Naive B cell (primary cell): ENCODE results near the gene LONP1. TPM values are rescaled to one million over a fixed set of nuclear protein-coding genes. Genes with fewer than 3 reads are reported as not detected.

Experiments used
- ATAC-seq, 2 donors: fragments of 150-1000 bp; cut with Tn5 transposase; 2 replicates each; pipeline ENCODE4 v1.10.0; 2021; ENCODE audit warnings: low read depth in 2 of 2, mild to moderate bottlenecking in 2 of 2, moderate library complexity in 2 of 2
- DNase-seq: peaks from one replicate; pipeline ENCODE4 v3.0.0; 2022
- H3K27ac Mint-ChIP-seq, 6 donors: one replicate each; pipeline ENCODE4 v1.8.0; 2020 to 2022; ENCODE audit warnings: mild to moderate bottlenecking in 6 of 6, mixed read lengths in 6 of 6, moderate library complexity in 5 of 6, inconsistent platforms in 2 of 6
- H3K27me3 Mint-ChIP-seq, 3 donors: one replicate each; pipeline ENCODE4 v1.8.0; 2021 to 2022; ENCODE audit warnings: mixed read lengths in 3 of 3, mild to moderate bottlenecking in 1 of 3
- H3K36me3 Mint-ChIP-seq, 2 donors: one replicate each; pipeline ENCODE4 v1.8.0; 2020 to 2022; ENCODE audit warnings: mixed read lengths in 2 of 2, inconsistent platforms in 1 of 2, mild to moderate bottlenecking in 1 of 2
- H3K4me1 Mint-ChIP-seq, 3 donors: one replicate each; pipeline ENCODE4 v1.8.0; 2020 to 2022; ENCODE audit warnings: mixed read lengths in 3 of 3, inconsistent platforms in 1 of 3, mild to moderate bottlenecking in 1 of 3, moderate library complexity in 1 of 3
- H3K4me3 Mint-ChIP-seq, 8 donors: one replicate each; pipeline ENCODE4 v1.8.0; 2020 to 2022; ENCODE audit warnings: mild to moderate bottlenecking in 8 of 8, mixed read lengths in 8 of 8, moderate library complexity in 8 of 8, inconsistent platforms in 2 of 8
- H3K9me3 Mint-ChIP-seq, 7 donors: one replicate each; pipeline ENCODE4 v1.8.0; 2020 to 2022; ENCODE audit warnings: mixed read lengths in 7 of 7, mild to moderate bottlenecking in 5 of 7, inconsistent platforms in 2 of 7, moderate library complexity in 1 of 7
- polyA plus RNA-seq, 6 donors: library from polyadenylated mRNA; unstranded; fragments of 300-500 nt; fragmentation: Illumina TruSeq; gene quantifications; one replicate each; pipeline ENCODE4 v1.2.3, GENCODE V29; 2021; ENCODE audit warnings: low read depth in 6 of 6

The LONP1 gene
- polyA plus RNA-seq, 6 donors from 2014 or later, result 16.7 to 40.6 (median 21.7) TPM

DNA sequence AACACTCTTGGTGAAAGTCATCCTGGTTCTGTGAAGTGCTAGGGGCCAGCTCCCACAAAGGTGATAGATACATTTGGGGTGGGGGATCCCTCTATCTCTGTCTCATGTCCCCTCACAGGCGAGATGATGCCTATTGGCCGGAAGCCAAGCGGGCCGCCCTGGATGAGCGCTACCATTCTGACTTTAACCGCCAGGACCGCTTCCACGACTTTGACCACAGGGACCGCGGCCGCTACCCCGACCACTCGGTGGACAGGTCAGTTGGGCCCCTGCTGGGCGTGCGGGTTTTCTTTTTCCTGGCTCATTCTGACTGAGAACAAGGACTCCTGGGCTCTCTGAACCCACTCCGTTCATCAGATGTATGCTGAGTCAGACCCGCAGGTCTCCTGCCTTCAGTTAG is 56.0 kb downstream of the LONP1 start:
- Mint-ChIP-seq H3K27me3 (no peaks in the 10 kb centered on the region), H3K9me3 (no peaks in the 10 kb centered on the region), H3K36me3 (peaks cover 10 to 21% of the 10 kb centered on the region in 2 donors), H3K27ac (no peak overlapping the region), H3K4me3 (no peak overlapping the region), H3K4me1 (peaks cover 0 to 3% (median 0%) of the 10 kb centered on the region in 3 donors)
- DNase-seq (no peak), ATAC-seq (no peak)

DNA sequence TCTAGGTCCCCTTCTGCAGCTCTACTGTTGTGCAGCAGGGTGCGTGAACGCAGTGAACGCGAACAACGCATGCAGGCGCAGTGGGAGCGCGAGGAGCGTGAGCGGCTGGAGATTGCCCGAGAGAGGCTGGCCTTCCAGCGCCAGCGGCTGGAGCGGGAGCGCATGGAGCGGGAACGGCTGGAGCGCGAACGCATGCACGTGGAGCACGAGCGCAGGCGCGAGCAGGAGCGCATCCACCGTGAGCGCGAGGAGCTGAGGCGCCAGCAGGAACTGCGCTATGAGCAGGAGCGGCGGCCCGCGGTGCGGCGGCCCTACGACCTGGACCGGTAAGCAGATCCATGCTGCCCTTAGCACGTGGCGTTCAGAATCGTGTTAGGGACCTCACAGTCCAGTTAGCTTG is 58.5 kb downstream of the LONP1 start:
- ATAC-seq, result no peak
- H3K9me3 Mint-ChIP-seq, result no peaks in the 10 kb centered on the region
- no peak overlapping the region for H3K4me3 Mint-ChIP-seq
- no peak for DNase-seq
- H3K36me3 Mint-ChIP-seq, result peaks cover 8 to 18% of the 10 kb centered on the region in 2 donors
- H3K4me1 Mint-ChIP-seq, result no peaks in the 10 kb centered on the region
- H3K27me3 Mint-ChIP-seq, result no peaks in the 10 kb centered on the region
- no peak overlapping the region for H3K27ac Mint-ChIP-seq

- Mint-ChIP-seq H3K9me3 (no peaks in the 10 kb centered on the region), H3K4me1 (peaks cover 0 to 2% (median 0%) of the 10 kb centered on the region in 3 donors), H3K36me3 (peaks cover 24 to 30% of the 10 kb centered on the region in 2 donors), H3K27ac (no peak overlapping the region), H3K27me3 (no peaks in the 10 kb centered on the region), H3K4me3 (peak overlapping the region in 1 of 8 donors; percentile 35)
- ATAC-seq, result no peak
- DNase-seq, result no peak
Measured at GRCh38 chr19:5655412-5655811, 64.5 kb downstream of the LONP1 start.

GRCh38 chr19:5654931-5655330 is 65.0 kb downstream of the LONP1 start:
- no peak overlapping the region for H3K4me3 Mint-ChIP-seq
- no peak for ATAC-seq
- peaks cover 26 to 34% of the 10 kb centered on the region in 2 donors for H3K36me3 Mint-ChIP-seq
- H3K9me3 Mint-ChIP-seq, result no peaks in the 10 kb centered on the region
- H3K27me3 Mint-ChIP-seq, result no peaks in the 10 kb centered on the region
- peaks cover 0 to 2% (median 0%) of the 10 kb centered on the region in 3 donors for H3K4me1 Mint-ChIP-seq
- no peak for DNase-seq
- H3K27ac Mint-ChIP-seq, result peak overlapping the region in 1 of 6 donors; percentile 53

DNA sequence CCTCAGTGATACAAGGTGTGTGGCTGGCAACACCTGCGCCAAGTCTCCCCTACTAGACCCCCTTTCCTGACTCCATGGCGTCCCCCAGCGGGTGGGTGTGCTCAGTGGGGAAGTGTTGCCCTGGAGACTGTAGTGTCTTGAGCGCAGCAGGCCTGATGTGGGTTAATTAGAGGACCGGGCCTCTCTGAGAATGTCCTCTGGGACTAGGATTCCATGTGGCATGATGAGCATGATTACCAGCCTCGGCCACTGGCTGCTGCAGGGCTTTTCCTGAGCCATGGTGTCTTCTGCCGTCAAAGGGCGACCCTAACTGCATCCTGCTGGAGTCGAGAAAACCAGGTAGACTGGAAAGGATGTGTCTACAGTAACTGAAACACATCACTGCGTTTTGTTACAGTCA is 67.7 kb downstream of the LONP1 start:
- H3K4me3 Mint-ChIP-seq, result no peak overlapping the region
- peaks cover 42 to 43% of the 10 kb centered on the region in 2 donors for H3K36me3 Mint-ChIP-seq

GRCh38 chr19:5651361-5651760 is 68.6 kb downstream of the LONP1 start:
- peaks cover 48 to 51% of the 10 kb centered on the region in 2 donors for H3K36me3 Mint-ChIP-seq
- no peak for ATAC-seq
- no peaks in the 10 kb centered on the region for H3K27me3 Mint-ChIP-seq
- H3K4me1 Mint-ChIP-seq, result peaks cover 7 to 11% (median 8%) of the 10 kb centered on the region in 3 donors
- peak overlapping the region in 1 of 6 donors; percentile 71 for H3K27ac Mint-ChIP-seq
- DNase-seq, result no peak
- no peak overlapping the region for H3K4me3 Mint-ChIP-seq
- H3K9me3 Mint-ChIP-seq, result no peaks in the 10 kb centered on the region

More for the DNA sequence above, 67.7 kb downstream of the LONP1 start:
- ATAC-seq (no peak), DNase-seq (no peak)
- no peaks in the 10 kb centered on the region for H3K27me3 Mint-ChIP-seq
- peak overlapping the region in 2 of 6 donors; percentile 36 to 81 for H3K27ac Mint-ChIP-seq
- peaks cover 0 to 3% (median 2%) of the 10 kb centered on the region in 3 donors for H3K4me1 Mint-ChIP-seq
- no peaks in the 10 kb centered on the region for H3K9me3 Mint-ChIP-seq

GRCh38 chr19:5648464-5648863 is 71.5 kb downstream of the LONP1 start:
- H3K27ac Mint-ChIP-seq, result no peak overlapping the region

GRCh38 chr19:5646703-5647102 is 73.2 kb downstream of the LONP1 start:
- Mint-ChIP-seq H3K9me3 (no peaks in the 10 kb centered on the region), H3K4me3 (no peak overlapping the region), H3K27ac (peak overlapping the region; percentile 21 to 83 (median 68)), H3K36me3 (peaks cover 31 to 55% of the 10 kb centered on the region in 2 donors), H3K27me3 (no peaks in the 10 kb centered on the region), H3K4me1 (peaks cover 21 to 24% (median 23%) of the 10 kb centered on the region in 3 donors)
- DNase-seq (no peak), ATAC-seq (no peak)

More at GRCh38 chr19:5648464-5648863, 71.5 kb downstream of the LONP1 start:
- ATAC-seq, result no peak
- H3K4me1 Mint-ChIP-seq, result peaks cover 19 to 23% (median 19%) of the 10 kb centered on the region in 3 donors
- peaks cover 41 to 57% of the 10 kb centered on the region in 2 donors for H3K36me3 Mint-ChIP-seq
- no peaks in the 10 kb centered on the region for H3K27me3 Mint-ChIP-seq
- H3K9me3 Mint-ChIP-seq, result no peaks in the 10 kb centered on the region
- DNase-seq, result no peak
- H3K4me3 Mint-ChIP-seq, result no peak overlapping the region

DNA sequence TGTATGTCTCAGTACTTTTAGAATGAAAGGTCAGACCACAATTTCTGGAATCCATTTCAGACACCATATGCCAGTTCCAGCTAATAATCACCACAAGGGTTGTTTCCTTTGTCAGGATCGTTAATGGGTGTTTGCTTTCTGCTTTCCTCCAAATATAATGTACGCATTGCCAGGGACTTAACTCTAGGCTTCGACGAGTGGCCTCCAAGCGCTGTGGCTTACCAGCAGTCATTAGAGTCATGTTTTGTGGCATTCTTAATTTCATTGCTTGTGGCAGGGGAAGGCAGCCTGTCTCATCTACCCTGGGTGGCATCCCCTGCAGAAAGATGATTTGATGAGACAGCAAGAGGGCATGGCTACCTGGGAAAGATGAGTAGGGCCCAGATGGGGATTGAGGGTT is 74.5 kb downstream of the LONP1 start:
- DNase-seq, result no peak
- no peak overlapping the region for H3K4me3 Mint-ChIP-seq
- no peaks in the 10 kb centered on the region for H3K9me3 Mint-ChIP-seq
- peaks cover 26 to 31% (median 29%) of the 10 kb centered on the region in 3 donors for H3K4me1 Mint-ChIP-seq
- no peaks in the 10 kb centered on the region for H3K27me3 Mint-ChIP-seq
- peaks cover 35 to 61% of the 10 kb centered on the region in 2 donors for H3K36me3 Mint-ChIP-seq
- H3K27ac Mint-ChIP-seq, result peak overlapping the region in 5 of 6 donors; percentile 20 to 83 (median 69)
- no peak for ATAC-seq

GRCh38 chr19:5644037-5644436 is 75.9 kb downstream of the LONP1 start:
- H3K4me1 Mint-ChIP-seq, result peaks cover 26 to 35% (median 31%) of the 10 kb centered on the region in 3 donors
- H3K4me3 Mint-ChIP-seq, result no peak overlapping the region
- DNase-seq (no peak), ATAC-seq (no peak)
- H3K27ac Mint-ChIP-seq, result peak overlapping the region in 1 of 6 donors; percentile 35
- H3K27me3 Mint-ChIP-seq, result no peaks in the 10 kb centered on the region
- peaks cover 27 to 54% of the 10 kb centered on the region in 2 donors for H3K36me3 Mint-ChIP-seq
- H3K9me3 Mint-ChIP-seq, result no peaks in the 10 kb centered on the region

GRCh38 chr19:5643060-5643459 is 76.9 kb downstream of the LONP1 start:
- Mint-ChIP-seq H3K4me3 (no peak overlapping the region), H3K4me1 (peaks cover 26 to 35% (median 31%) of the 10 kb centered on the region in 3 donors), H3K9me3 (no peaks in the 10 kb centered on the region), H3K27ac (no peak overlapping the region), H3K27me3 (no peaks in the 10 kb centered on the region), H3K36me3 (peaks cover 23 to 49% of the 10 kb centered on the region in 2 donors)
- DNase-seq (no peak), ATAC-seq (no peak)

- no peak for DNase-seq
- Mint-ChIP-seq H3K27ac (no peak overlapping the region), H3K36me3 (peaks cover 15 to 43% of the 10 kb centered on the region in 2 donors)
Measured at GRCh38 chr19:5642204-5642603, 77.7 kb downstream of the LONP1 start.

More at GRCh38 chr19:5642204-5642603, 77.7 kb downstream of the LONP1 start:
- Mint-ChIP-seq H3K27me3 (no peaks in the 10 kb centered on the region), H3K4me3 (no peak overlapping the region), H3K9me3 (no peaks in the 10 kb centered on the region), H3K4me1 (peaks cover 23 to 39% (median 30%) of the 10 kb centered on the region in 3 donors)
- ATAC-seq, result no peak
